A673 (cell line): ENCODE data around the gene B3GNT7.
"Not testable (repeated sequence)": the region's sequence is repeated elsewhere in the genome, so short reads cannot be mapped to it uniquely, and the experiment has no call there.

Source experiments
- EZH2 ChIP-seq: fragments of 200-600 bp; sonication (generic); IDR thresholded peaks from 2 replicates; pipeline ENCODE4 v1.6.1; 2017; ENCODE audit warnings: borderline replicate concordance, low read depth, mild to moderate bottlenecking, mixed read lengths, antibody characterized with exemption, low read length; ENCODE audit not compliant: poor library complexity, severe bottlenecking
- TF ChIP-seq, protein P1 (sequence below): fragments of 300-800, 200-600 bp; sonication (generic); conservative IDR thresholded peaks from 2 replicates; pipeline ENCODE4 v1.5.1; 2017; ENCODE audit warnings: low read depth, mild to moderate bottlenecking, antibody characterized with exemption, low read length, moderate library complexity, mixed read lengths

DNA sequence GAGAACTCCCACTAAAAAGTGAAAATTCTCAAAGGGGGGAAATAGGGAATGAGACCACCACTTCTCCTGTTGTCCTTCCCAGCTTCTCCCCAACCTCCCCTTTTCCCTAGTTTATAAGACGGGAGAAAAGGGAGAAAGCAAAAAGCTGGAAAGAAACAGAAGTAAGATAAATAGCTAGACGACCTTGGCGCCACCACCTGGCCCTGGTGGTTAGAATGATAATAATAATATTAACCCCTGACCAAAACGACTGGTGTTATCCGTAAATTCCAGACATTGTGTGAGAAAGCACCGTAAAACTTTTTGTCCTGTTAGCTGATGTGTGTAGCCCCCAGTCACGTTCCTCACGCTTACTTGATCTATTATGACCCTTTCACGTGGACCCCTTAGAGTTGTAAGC is 12.8 kb downstream of the B3GNT7 start:
- TF ChIP-seq, protein P1, sequence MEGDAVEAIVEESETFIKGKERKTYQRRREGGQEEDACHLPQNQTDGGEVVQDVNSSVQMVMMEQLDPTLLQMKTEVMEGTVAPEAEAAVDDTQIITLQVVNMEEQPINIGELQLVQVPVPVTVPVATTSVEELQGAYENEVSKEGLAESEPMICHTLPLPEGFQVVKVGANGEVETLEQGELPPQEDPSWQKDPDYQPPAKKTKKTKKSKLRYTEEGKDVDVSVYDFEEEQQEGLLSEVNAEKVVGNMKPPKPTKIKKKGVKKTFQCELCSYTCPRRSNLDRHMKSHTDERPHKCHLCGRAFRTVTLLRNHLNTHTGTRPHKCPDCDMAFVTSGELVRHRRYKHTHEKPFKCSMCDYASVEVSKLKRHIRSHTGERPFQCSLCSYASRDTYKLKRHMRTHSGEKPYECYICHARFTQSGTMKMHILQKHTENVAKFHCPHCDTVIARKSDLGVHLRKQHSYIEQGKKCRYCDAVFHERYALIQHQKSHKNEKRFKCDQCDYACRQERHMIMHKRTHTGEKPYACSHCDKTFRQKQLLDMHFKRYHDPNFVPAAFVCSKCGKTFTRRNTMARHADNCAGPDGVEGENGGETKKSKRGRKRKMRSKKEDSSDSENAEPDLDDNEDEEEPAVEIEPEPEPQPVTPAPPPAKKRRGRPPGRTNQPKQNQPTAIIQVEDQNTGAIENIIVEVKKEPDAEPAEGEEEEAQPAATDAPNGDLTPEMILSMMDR: not testable (repeated sequence)
- TF ChIP-seq EZH2: not testable (repeated sequence)
